Activated naive CD4-positive, alpha-beta T cell treated with anti-CD3 and anti-CD28 coated beads, Interleukin-2, amount 10 ng/mL, durations not matched to agents 7 days and 5 days (primary cell): ENCODE measurements around the gene RIMBP2.
A peak's percentile ranks its signal among the peaks of the same experiment; 100 is the strongest.
"Not testable (repeated sequence)": the region's sequence is repeated elsewhere in the genome, so short reads cannot be mapped to it uniquely, and the experiment has no call there.

Experiments
- CTCF ChIA-PET: fragments of 350-600 bp; sonication (Branson Sonifier 250); formaldehyde crosslinking; loops from one replicate; lab custom pipeline; 2021; ENCODE audit warnings: antibody characterized with exemption; lab: Charles Lee
- DNase-seq: peaks from one replicate; pipeline ENCODE4 v3.0.0-alpha.2; 2020
- H3K27ac Mint-ChIP-seq: one replicate; pipeline ENCODE4 v1.8.0; 2021; ENCODE audit warnings: mild to moderate bottlenecking, moderate library complexity, mixed read lengths
- H3K27me3 Mint-ChIP-seq: one replicate; pipeline ENCODE4 v1.8.0; 2021; ENCODE audit warnings: mild to moderate bottlenecking, mixed read lengths
- H3K36me3 Mint-ChIP-seq: one replicate; pipeline ENCODE4 v1.8.0; 2021; ENCODE audit warnings: mixed read lengths
- H3K4me1 Mint-ChIP-seq: one replicate; pipeline ENCODE4 v1.8.0; 2021; ENCODE audit warnings: mixed read lengths
- H3K4me3 Mint-ChIP-seq: one replicate; pipeline ENCODE4 v1.8.0; 2021; ENCODE audit warnings: mild to moderate bottlenecking, moderate library complexity, mixed read lengths
- H3K9me3 Mint-ChIP-seq: one replicate; pipeline ENCODE4 v1.8.0; 2021; ENCODE audit warnings: mixed read lengths

RIMBP2 gene, protein sequence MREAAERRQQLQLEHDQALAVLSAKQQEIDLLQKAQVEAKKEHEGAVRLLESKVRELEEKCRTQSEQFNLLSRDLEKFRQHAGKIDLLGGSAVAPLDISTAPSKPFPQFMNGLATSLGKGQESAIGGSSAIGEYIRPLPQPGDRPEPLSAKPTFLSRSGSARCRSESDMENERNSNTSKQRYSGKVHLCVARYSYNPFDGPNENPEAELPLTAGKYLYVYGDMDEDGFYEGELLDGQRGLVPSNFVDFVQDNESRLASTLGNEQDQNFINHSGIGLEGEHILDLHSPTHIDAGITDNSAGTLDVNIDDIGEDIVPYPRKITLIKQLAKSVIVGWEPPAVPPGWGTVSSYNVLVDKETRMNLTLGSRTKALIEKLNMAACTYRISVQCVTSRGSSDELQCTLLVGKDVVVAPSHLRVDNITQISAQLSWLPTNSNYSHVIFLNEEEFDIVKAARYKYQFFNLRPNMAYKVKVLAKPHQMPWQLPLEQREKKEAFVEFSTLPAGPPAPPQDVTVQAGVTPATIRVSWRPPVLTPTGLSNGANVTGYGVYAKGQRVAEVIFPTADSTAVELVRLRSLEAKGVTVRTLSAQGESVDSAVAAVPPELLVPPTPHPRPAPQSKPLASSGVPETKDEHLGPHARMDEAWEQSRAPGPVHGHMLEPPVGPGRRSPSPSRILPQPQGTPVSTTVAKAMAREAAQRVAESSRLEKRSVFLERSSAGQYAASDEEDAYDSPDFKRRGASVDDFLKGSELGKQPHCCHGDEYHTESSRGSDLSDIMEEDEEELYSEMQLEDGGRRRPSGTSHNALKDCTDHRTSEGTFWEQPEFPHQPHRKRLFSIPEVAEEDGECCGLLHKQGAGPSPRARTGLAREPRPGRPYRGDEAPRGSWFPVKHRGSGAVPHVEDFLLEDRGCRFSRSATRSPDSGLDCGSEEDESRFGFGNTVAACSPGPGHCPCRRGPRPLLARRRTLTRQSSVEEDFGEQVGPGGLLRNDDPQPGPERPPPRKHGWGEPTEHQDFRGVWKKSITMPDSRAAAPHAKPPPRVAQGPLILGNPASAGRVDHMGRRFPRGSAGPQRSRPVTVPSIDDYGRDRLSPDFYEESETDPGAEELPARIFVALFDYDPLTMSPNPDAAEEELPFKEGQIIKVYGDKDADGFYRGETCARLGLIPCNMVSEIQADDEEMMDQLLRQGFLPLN (N-terminal part only)

GRCh38 chr12:130715998-130716968, at the start of gene RIMBP2:
Gene RIMBP2, minus strand, starts transcription at chr12:130716299. Its CDS starts 237,286 bp downstream, at chr12:130479013.
- Mint-ChIP-seq H3K27ac (no peak within 1 kb of the TSS), H3K27me3 (peaks cover 57% of the 10 kb centered on the region), H3K36me3 (no peaks in the 10 kb centered on the region), H3K4me1 (peaks cover 2% of the 10 kb centered on the region), H3K4me3 (no peak within 1 kb of the TSS), H3K9me3 (no peaks in the 10 kb centered on the region)
- DNase-seq, result no peak
- CTCF ChIA-PET, result interaction anchor here (0.6 kb wide), 1 partner anchor 367 kb away, joined by 3 read pairs; no protein-coding TSS in a partner anchor

- H3K36me3 Mint-ChIP-seq, result no peaks in the 10 kb centered on the region
- H3K27me3 Mint-ChIP-seq, result peaks cover 21% of the 10 kb centered on the region
- H3K4me1 Mint-ChIP-seq, result peaks cover 16% of the 10 kb centered on the region
- no peak overlapping the region for H3K27ac Mint-ChIP-seq
- CTCF ChIA-PET, result no interaction called here
- peak; percentile 32 for DNase-seq
- H3K9me3 Mint-ChIP-seq, result no peaks in the 10 kb centered on the region
- H3K4me3 Mint-ChIP-seq, result no peak overlapping the region
Measured at GRCh38 chr12:130765186-130765659, 49.1 kb upstream of the RIMBP2 start.

DNA sequence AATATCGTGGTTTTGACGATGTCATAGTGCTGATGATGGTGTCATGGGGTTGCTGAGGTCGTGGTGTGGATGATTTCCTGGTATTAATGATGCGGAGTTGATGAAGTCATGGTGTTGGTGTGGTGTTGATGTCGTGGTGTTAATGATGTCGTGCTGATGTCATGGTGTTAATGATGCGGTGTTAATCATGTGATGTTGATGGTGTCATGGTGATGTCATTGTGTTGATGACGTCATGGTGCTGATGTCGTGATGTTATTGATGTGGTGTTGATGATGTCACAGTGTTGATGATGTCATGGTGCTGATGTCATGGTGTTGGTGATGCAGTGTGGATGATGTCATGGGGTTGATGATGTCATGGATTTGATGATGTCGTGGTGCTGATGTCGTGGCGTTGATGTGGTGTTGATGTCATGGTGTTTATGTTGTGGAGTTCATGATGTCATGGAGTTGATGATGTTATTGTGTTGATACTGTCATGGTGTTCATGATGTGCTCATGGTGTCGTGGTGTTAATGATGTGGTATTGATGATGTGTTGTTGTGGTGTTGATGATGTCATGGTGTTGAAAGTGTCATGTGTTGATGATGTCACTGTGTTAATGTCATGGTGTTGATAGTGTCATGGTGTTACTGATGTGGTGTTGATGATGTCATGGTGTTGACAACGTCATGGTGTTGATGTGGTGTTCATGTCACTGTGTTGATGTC, 48.5 kb upstream of the RIMBP2 start:
- CTCF ChIA-PET, result no interaction called here
- peaks cover 21% of the 10 kb centered on the region for H3K27me3 Mint-ChIP-seq
- H3K36me3 Mint-ChIP-seq, result no peaks in the 10 kb centered on the region
- no peak overlapping the region for H3K4me3 Mint-ChIP-seq
- H3K9me3 Mint-ChIP-seq, result no peaks in the 10 kb centered on the region
- peak; percentile 61 for DNase-seq
- no peak overlapping the region for H3K27ac Mint-ChIP-seq
- peaks cover 17% of the 10 kb centered on the region for H3K4me1 Mint-ChIP-seq

GRCh38 chr12:130764073-130764472, 48.0 kb upstream of the RIMBP2 start:
- H3K9me3 Mint-ChIP-seq, result no peaks in the 10 kb centered on the region
- no peaks in the 10 kb centered on the region for H3K36me3 Mint-ChIP-seq
- H3K27ac Mint-ChIP-seq, result no peak overlapping the region
- H3K4me3 Mint-ChIP-seq, result no peak overlapping the region
- H3K27me3 Mint-ChIP-seq, result peaks cover 21% of the 10 kb centered on the region
- CTCF ChIA-PET, result no interaction called here
- H3K4me1 Mint-ChIP-seq, result peaks cover 17% of the 10 kb centered on the region
- no peak for DNase-seq

DNA sequence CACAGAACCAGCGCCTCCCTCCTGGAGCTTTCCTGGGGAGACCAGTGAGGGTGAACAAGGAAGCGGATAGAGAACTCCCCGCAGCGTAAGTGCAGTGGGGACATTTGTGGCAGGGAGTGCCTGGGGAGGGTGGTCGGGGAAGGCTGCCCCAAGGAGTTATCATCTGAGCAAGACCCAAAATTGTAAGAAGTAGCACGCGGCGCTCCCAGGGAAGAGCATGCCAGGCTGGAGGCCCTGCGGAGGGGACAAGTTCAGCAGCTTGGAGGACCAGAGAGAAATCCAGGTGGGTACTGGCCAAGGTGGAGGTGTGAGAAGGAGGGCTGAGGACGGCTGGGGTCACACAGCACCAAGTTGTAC, 46.2 kb upstream of the RIMBP2 start:
- no peak overlapping the region for H3K4me3 Mint-ChIP-seq
- H3K27ac Mint-ChIP-seq, result no peak overlapping the region
- H3K4me1 Mint-ChIP-seq, result peaks cover 17% of the 10 kb centered on the region
- H3K9me3 Mint-ChIP-seq, result no peaks in the 10 kb centered on the region
- H3K27me3 Mint-ChIP-seq, result peaks cover 14% of the 10 kb centered on the region
- no peaks in the 10 kb centered on the region for H3K36me3 Mint-ChIP-seq
- DNase-seq, result no peak
- CTCF ChIA-PET, result interaction anchor here (0.9 to 2.9 kb wide), 3 partner anchors 56 to 64 kb away, joined by 3 to 15 read pairs (median 6); no protein-coding TSS in a partner anchor

DNA sequence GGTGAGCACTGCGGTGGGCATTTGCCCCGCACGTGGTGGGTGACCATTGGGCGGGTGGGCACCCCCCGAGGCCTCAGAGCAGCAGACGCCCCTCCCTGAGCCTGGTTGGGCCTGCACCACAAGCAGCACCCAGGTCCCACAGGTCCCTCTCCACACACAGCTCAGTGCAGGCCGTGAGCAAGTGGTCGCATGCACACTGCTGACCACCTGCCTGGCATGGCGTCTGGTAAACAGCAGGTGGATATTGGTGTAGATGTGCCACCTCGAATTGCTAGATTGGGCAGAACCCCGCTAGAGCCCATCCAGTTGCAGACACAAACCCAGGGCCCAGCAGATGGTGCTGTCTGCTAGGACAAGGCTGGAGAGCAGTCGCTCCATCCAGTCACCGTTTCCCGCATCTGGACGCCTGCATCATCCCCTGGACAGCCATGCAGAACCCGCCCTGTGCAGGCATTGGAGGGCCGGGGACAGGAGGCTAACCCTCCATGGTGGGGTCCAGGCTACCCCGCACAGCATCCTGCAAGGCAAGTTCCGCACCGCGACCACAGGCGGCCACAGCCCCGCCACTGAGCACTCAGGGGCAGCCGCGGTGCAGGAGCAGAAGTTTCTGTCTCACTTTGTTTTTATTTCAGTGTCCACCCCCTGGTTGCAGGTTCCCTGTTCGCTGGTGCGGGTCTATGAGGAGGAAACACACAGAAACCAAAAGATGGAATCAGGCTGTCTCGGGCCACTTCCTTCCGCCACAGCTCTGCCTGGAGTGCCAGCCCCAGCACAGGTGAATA, 45.6 kb upstream of the RIMBP2 start:
- H3K27ac Mint-ChIP-seq, result no peak overlapping the region
- CTCF ChIA-PET, result interaction anchor here (0.9 to 2.9 kb wide), 3 partner anchors 56 to 64 kb away, joined by 3 to 15 read pairs (median 6); no protein-coding TSS in a partner anchor
- H3K36me3 Mint-ChIP-seq, result no peaks in the 10 kb centered on the region
- peaks cover 17% of the 10 kb centered on the region for H3K4me1 Mint-ChIP-seq
- H3K4me3 Mint-ChIP-seq, result no peak overlapping the region
- no peaks in the 10 kb centered on the region for H3K9me3 Mint-ChIP-seq
- peaks cover 14% of the 10 kb centered on the region for H3K27me3 Mint-ChIP-seq
- DNase-seq, result peak; percentile 72

- Mint-ChIP-seq H3K4me1 (peaks cover 5% of the 10 kb centered on the region), H3K27me3 (peaks cover 3% of the 10 kb centered on the region), H3K9me3 (peaks cover 9% of the 10 kb centered on the region), H3K27ac (peak overlapping the region; percentile 85), H3K4me3 (no peak overlapping the region), H3K36me3 (peaks cover 5% of the 10 kb centered on the region)
- CTCF ChIA-PET, result no interaction called here
- DNase-seq, result no peak
Measured at GRCh38 chr12:130754234-130754901, 38.3 kb upstream of the RIMBP2 start.

DNA sequence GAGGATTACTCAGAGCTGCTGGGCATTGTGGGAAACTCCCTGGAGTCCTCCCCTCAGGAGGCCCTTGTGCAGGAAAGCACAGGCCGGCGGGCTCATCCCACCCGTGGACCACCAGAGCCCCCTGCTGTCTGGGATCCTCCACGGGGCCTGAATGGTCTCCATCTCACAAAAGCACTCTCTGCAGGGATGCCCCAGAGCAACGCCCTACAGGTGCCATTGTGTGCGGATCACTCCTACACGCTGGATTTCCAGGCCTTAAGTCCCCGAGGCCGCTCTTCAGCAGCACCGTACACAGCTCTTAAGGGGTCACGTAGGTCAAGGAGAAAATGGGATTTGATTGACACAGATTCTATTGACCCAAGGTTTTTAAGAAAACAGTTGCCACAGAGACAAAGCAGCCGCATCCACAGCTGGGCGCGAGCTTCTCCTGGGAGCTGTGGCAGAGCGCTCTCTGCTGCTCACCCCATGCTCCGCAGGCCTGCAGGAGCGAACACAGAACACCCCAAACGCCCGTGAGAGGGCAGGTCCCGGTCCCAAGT, 36.7 kb upstream of the RIMBP2 start:
- Mint-ChIP-seq H3K27me3 (peaks cover 7% of the 10 kb centered on the region), H3K36me3 (peaks cover 5% of the 10 kb centered on the region), H3K4me1 (peaks cover 5% of the 10 kb centered on the region), H3K9me3 (peaks cover 9% of the 10 kb centered on the region), H3K4me3 (no peak overlapping the region), H3K27ac (no peak overlapping the region)
- DNase-seq, result no peak
- CTCF ChIA-PET, result no interaction called here

GRCh38 chr12:130752037-130752436, 35.9 kb upstream of the RIMBP2 start:
- DNase-seq, H3K27me3 Mint-ChIP-seq, H3K36me3 Mint-ChIP-seq, H3K27ac Mint-ChIP-seq, H3K9me3 Mint-ChIP-seq, H3K4me1 Mint-ChIP-seq, CTCF ChIA-PET, H3K4me3 Mint-ChIP-seq: not testable (repeated sequence)

GRCh38 chr12:130748786-130749185, 32.7 kb upstream of the RIMBP2 start:
- no peaks in the 10 kb centered on the region for H3K9me3 Mint-ChIP-seq
- no peak overlapping the region for H3K27ac Mint-ChIP-seq
- CTCF ChIA-PET, result interaction anchor here (0.6 to 0.7 kb wide), 4 partner anchors 15 to 704 kb away, joined by 3 to 4 read pairs (median 3); no protein-coding TSS in a partner anchor
- no peak for DNase-seq
- H3K27me3 Mint-ChIP-seq, result peaks cover 10% of the 10 kb centered on the region
- H3K4me1 Mint-ChIP-seq, result no peaks in the 10 kb centered on the region
- H3K4me3 Mint-ChIP-seq, result no peak overlapping the region
- H3K36me3 Mint-ChIP-seq, result no peaks in the 10 kb centered on the region
